GM12892 (cell line): ENCODE results near the gene NMRAL1.

ENCODE experiments used
- POLR2A ChIP-seq: IDR thresholded peaks from 2 replicates; pipeline ENCODE4 v1.6.1; 2011; ENCODE audit warnings: low read depth, low read length, control low read depth
- POLR2AphosphoS5 ChIP-seq: IDR thresholded peaks from 2 replicates; pipeline ENCODE4 v1.6.1; 2011; ENCODE audit warnings: low read depth, low read length, control low read depth

- no peak for TF ChIP-seq POLR2AphosphoS5
- TF ChIP-seq POLR2A = no peak
These were observed 11.9 kb upstream of the NMRAL1 start for GRCh38 chr16:4486126-4486893.
